Suprapubic skin (tissue), 4 donors: ENCODE results near the gene PROK2. TPM values are rescaled to one million over a fixed set of nuclear protein-coding genes. Genes with fewer than 3 reads are reported as not detected.

Experiments
- DNase-seq, 2 donors: peaks; one replicate each; pipeline ENCODE4 v3.0.0-alpha.2; 2019; ENCODE audit warnings: low spot score in 2 of 2
- H3K27ac ChIP-seq: fragments of 200-600 bp; sonication (generic); one replicate; pipeline ENCODE4 v1.5.1; 2019
- H3K27me3 ChIP-seq: fragments of 200-600 bp; sonication (generic); one replicate; pipeline ENCODE4 v1.5.1; 2019
- H3K36me3 ChIP-seq: fragments of 200-600 bp; sonication (generic); one replicate; pipeline ENCODE4 v1.5.1; 2019
- H3K4me1 ChIP-seq: fragments of 200-600 bp; sonication (generic); one replicate; pipeline ENCODE4 v1.5.1; 2019
- H3K4me3 ChIP-seq: fragments of 200-600 bp; sonication (generic); one replicate; pipeline ENCODE4 v1.5.1; 2019; ENCODE audit warnings: mild to moderate bottlenecking
- H3K9me3 ChIP-seq: fragments of 200-600 bp; sonication (generic); one replicate; pipeline ENCODE4 v1.5.1; 2019
- CTCF ChIP-seq, 2 donors: fragments of 200-600 bp in 1 of 2; fragments of 450-650 bp in 1 of 2; sonication (generic) in 1 of 2; IDR thresholded peaks; one replicate each; pipeline ENCODE4 v1.5.1; 2016 to 2019; ENCODE audit warnings: antibody characterized with exemption in 2 of 2, mild to moderate bottlenecking in 1 of 2, moderate library complexity in 1 of 2
- EP300 ChIP-seq: sonication (generic); formaldehyde crosslinking; IDR thresholded peaks from one replicate; pipeline ENCODE4 v1.6.1; 2017; ENCODE audit warnings: antibody characterized with exemption
- POLR2A ChIP-seq, 2 donors: fragments of 450-650 bp; IDR thresholded peaks; one replicate each; pipeline ENCODE4 v1.6.1; 2017; ENCODE audit warnings: antibody characterized with exemption in 2 of 2, mild to moderate bottlenecking in 2 of 2, moderate library complexity in 2 of 2
- POLR2AphosphoS5 ChIP-seq, 3 donors: sonication (generic); formaldehyde crosslinking; IDR thresholded peaks; one replicate each; pipeline ENCODE4 v1.6.1; 2017; ENCODE audit warnings: antibody characterized with exemption in 3 of 3
- WGBS: methylation state at CpG from one replicate; pipeline ENCODE4 v1.1.5; 2018; 5-methylcytosine and 5-hydroxymethylcytosine counted together
- total RNA-seq, 4 donors: library from RNA; depleted of rRNA; stranded (reverse); fragments of >200 nt; gene quantifications; one replicate each; pipeline ENCODE4 v1.1.0, GENCODE V29; 2016

PROK2 gene
- total RNA-seq, 4 donors from 2014 or later: not detected

DNA sequence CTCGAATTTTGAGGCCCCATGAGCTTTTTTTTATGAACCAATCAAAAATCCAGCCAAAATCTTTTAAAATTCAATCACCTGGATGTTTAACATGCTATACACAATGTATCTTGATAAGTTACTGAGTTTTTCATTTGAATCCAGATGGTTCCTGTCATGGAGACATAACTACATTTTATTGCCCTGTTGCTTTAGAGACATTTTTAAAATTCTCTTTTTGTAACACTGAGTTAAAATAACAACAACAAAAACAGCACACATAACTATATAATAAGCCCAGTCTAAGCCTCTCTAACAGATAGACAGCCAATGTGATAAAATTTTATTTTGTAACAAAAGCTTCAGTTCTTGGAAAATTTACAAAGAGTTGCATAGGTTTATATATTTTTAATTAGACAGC lies 1.8 kb downstream of the PROK2 start:
- WGBS: 75% methylated on average over 1 of the region's 1 CpG

GRCh38 chr3:71780430-71780829 lies 4.5 kb downstream of the PROK2 start:
- no peak for DNase-seq
- Histone ChIP-seq H3K27ac (no peak overlapping the region), H3K9me3 (no peaks in the 10 kb centered on the region), H3K27me3 (peaks cover 89% of the 10 kb centered on the region), H3K4me1 (peaks cover 16% of the 10 kb centered on the region), H3K36me3 (no peaks in the 10 kb centered on the region), H3K4me3 (no peak overlapping the region)
- WGBS: 88% methylated on average over 4 of the region's 4 CpGs
- TF ChIP-seq CTCF (IDR thresholded peaks at IDR 0.05) (no peak), POLR2A (IDR thresholded peaks at IDR 0.05) (no peak), EP300 (no peak), POLR2AphosphoS5 (IDR thresholded peaks at IDR 0.05) (no peak)

More for the DNA sequence above, 1.8 kb downstream of the PROK2 start:
- Histone ChIP-seq H3K27me3 (peaks cover 81% of the 10 kb centered on the region), H3K4me1 (peaks cover 25% of the 10 kb centered on the region), H3K4me3 (no peak overlapping the region), H3K36me3 (no peaks in the 10 kb centered on the region), H3K27ac (no peak overlapping the region), H3K9me3 (no peaks in the 10 kb centered on the region)
- TF ChIP-seq POLR2AphosphoS5 (IDR thresholded peaks at IDR 0.05) (no peak), CTCF (IDR thresholded peaks at IDR 0.05) (no peak), POLR2A (IDR thresholded peaks at IDR 0.05) (no peak), EP300 (no peak)
- DNase-seq: no peak

DNA sequence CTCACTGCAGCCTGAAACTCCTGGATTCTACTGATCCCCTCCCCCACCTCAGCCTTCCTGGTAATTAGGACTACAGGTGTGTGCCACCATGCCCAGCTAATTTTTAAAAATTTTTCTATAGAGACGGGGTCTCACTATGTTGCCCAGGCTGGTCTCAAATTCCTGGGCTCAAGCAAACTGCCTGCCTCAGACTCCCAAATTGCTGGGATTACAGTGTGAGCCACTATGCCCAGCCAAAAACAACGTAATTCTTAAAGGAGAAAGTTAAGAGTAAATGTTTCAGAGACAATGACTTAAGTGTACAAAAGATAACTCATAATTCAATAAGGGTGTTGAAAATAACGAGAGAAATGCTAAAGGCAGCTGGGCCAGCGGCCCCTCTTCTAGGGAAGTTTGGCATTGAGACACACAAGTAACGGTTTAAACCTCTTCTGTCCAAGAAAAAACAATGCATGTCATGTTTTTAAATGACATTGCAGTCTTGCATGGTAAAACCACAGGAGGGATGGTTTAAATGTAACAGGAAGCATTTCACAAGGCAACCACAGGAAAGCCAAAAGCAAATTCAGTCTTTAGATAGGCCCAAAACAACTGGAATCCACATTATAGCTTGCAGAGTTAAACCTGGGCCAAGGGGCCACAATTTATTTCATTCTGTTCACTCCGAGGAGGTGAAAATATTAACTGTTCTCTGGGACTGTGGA lies 5.1 kb downstream of the PROK2 start:
- no peak for DNase-seq
- H3K9me3 ChIP-seq: no peaks in the 10 kb centered on the region
- TF ChIP-seq POLR2AphosphoS5 (IDR thresholded peaks at IDR 0.05) (no peak), POLR2A (IDR thresholded peaks at IDR 0.05) (no peak), CTCF (IDR thresholded peaks at IDR 0.05) (no peak), EP300 (no peak)
- peaks cover 83% of the 10 kb centered on the region for H3K27me3 ChIP-seq
- H3K4me1 ChIP-seq: peaks cover 10% of the 10 kb centered on the region
- no peak overlapping the region for H3K27ac ChIP-seq
- H3K36me3 ChIP-seq: no peaks in the 10 kb centered on the region
- H3K4me3 ChIP-seq: no peak overlapping the region
- 76% methylated on average over 6 of the region's 6 CpGs for WGBS

- no peak for DNase-seq
- Histone ChIP-seq H3K27me3 (peaks cover 71% of the 10 kb centered on the region), H3K9me3 (no peaks in the 10 kb centered on the region), H3K4me1 (no peaks in the 10 kb centered on the region), H3K27ac (no peak overlapping the region), H3K4me3 (no peak overlapping the region), H3K36me3 (no peaks in the 10 kb centered on the region)
- TF ChIP-seq EP300 (no peak), POLR2AphosphoS5 (IDR thresholded peaks at IDR 0.05) (no peak), CTCF (IDR thresholded peaks at IDR 0.05) (no peak), POLR2A (IDR thresholded peaks at IDR 0.05) (no peak)
- 91% methylated on average over 3 of the region's 3 CpGs for WGBS
These were observed 6.6 kb downstream of the PROK2 start for GRCh38 chr3:71778353-71778752.

GRCh38 chr3:71776538-71776937 lies 8.4 kb downstream of the PROK2 start:
- H3K27me3 ChIP-seq: peaks cover 59% of the 10 kb centered on the region
- no peak for DNase-seq
- TF ChIP-seq POLR2A (IDR thresholded peaks at IDR 0.05) (no peak), CTCF (IDR thresholded peaks at IDR 0.05) (no peak), POLR2AphosphoS5 (IDR thresholded peaks at IDR 0.05) (no peak), EP300 (no peak)
- no peaks in the 10 kb centered on the region for H3K4me1 ChIP-seq
- H3K4me3 ChIP-seq: no peak overlapping the region
- WGBS: 82% methylated on average over 6 of the region's 6 CpGs
- H3K36me3 ChIP-seq: no peaks in the 10 kb centered on the region
- H3K27ac ChIP-seq: no peak overlapping the region
- H3K9me3 ChIP-seq: no peaks in the 10 kb centered on the region
